ENCODE measurements around the gene PLD3.

DNA sequence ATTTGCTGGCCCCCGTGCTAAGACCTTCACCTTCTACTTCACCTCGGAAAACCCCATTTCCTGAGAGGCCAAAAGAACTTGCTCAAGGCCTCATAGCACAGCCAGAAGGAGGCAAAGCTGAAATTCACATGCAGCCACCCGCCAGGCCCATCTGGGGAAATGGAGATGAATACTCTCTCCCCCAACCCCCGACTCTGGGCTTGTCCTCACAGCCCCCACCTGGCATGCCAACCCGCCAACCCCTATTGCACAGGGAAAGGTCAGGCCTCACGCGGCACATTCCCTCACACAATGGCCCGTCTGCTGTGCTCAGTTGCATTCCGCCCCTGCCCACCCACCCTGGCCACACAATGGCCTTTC is 61.5 kb downstream of the PLD3 start:
- TF ChIP-seq, protein P1, sequence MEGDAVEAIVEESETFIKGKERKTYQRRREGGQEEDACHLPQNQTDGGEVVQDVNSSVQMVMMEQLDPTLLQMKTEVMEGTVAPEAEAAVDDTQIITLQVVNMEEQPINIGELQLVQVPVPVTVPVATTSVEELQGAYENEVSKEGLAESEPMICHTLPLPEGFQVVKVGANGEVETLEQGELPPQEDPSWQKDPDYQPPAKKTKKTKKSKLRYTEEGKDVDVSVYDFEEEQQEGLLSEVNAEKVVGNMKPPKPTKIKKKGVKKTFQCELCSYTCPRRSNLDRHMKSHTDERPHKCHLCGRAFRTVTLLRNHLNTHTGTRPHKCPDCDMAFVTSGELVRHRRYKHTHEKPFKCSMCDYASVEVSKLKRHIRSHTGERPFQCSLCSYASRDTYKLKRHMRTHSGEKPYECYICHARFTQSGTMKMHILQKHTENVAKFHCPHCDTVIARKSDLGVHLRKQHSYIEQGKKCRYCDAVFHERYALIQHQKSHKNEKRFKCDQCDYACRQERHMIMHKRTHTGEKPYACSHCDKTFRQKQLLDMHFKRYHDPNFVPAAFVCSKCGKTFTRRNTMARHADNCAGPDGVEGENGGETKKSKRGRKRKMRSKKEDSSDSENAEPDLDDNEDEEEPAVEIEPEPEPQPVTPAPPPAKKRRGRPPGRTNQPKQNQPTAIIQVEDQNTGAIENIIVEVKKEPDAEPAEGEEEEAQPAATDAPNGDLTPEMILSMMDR (conservative IDR thresholded peaks at IDR 0.05; ENCODE audit: low read length): no peak
- no peak for TF ChIP-seq EZH2phosphoT487 (IDR thresholded peaks at IDR 0.05; ENCODE audit: borderline replicate concordance)

Measured in Loucy (cell line).